IPS DF 19.7 (cell line): Measurements from ENCODE around the gene PDCD1.

ENCODE experiments used
- DNase-seq: peaks from one replicate; pipeline ENCODE4 v3.0.0-alpha.2; 2013; ENCODE audit warnings: low read depth, low spot score

The PDCD1 gene

DNA sequence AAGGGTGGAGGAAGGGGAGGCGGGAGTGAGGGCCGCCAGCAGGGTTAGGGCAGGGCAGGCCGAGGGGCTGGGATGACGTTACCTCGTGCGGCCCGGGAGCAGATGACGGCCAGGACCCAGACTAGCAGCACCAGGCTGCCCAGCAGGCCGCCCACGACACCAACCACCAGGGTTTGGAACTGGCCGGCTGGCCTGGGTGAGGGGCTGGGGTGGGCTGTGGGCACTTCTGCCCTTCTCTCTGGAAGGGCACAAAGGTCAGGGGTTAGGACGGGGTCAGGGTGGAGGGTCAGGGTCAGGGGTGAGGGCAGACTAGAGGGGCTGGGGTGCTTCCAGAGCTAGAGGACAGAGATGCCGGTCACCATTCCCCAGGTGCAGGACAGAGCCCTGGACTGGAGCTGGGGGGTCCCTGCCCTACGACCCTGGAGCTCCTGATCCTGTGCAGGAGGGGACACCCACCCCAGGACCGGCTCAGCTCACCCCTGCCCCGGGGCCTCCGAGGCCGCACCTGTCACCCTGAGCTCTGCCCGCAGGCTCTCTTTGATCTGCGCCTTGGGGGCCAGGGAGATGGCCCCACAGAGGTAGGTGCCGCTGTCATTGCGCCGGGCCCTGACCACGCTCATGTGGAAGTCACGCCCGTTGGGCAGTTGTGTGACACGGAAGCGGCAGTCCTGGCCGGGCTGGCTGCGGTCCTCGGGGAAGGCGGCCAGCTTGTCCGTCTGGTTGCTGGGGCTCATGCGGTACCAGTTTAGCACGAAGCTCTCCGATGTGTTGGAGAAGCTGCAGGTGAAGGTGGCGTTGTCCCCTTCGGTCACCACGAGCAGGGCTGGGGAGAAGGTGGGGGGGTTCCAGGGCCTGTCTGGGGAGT lies 6.3 kb downstream of the PDCD1 start:
- no peak for DNase-seq

DNA sequence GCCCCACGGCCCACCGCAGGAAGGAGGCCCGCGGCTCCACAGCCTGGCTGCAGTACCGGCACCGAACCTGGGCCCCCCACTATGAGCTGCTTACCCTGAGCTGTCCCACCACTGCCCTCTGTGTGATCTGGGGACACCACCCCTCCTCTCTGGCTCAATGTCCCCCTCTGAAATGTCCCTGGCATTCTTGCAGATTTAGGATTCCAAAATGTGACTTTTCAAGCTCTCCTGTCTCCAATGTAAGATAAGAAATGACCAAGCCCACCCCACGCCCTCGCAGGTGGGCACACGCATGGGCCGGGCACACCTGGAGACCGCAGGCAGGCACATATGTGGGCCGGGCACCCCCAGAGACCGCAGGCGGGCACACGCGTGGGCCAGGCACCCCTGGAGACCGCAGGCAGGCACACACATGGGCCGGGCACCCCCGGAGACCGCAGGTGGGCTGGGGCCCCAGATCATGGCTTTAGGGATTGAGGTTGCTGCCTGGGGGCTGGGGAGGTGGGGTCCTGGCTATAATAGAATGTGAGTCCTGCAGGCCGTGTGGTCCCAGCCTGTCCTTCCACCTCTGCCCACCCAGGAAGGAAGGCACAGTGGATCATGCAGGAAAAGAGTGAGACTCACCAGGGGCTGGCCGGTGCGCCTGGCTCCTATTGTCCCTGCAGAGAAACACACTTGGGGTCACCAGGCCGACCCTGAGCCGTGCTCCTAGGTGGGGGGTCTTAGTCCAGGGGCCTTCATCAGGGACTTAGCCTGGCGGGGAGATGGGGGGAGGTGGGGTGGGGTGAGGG lies 7.2 kb downstream of the PDCD1 start:
- DNase-seq, result no peak

DNA sequence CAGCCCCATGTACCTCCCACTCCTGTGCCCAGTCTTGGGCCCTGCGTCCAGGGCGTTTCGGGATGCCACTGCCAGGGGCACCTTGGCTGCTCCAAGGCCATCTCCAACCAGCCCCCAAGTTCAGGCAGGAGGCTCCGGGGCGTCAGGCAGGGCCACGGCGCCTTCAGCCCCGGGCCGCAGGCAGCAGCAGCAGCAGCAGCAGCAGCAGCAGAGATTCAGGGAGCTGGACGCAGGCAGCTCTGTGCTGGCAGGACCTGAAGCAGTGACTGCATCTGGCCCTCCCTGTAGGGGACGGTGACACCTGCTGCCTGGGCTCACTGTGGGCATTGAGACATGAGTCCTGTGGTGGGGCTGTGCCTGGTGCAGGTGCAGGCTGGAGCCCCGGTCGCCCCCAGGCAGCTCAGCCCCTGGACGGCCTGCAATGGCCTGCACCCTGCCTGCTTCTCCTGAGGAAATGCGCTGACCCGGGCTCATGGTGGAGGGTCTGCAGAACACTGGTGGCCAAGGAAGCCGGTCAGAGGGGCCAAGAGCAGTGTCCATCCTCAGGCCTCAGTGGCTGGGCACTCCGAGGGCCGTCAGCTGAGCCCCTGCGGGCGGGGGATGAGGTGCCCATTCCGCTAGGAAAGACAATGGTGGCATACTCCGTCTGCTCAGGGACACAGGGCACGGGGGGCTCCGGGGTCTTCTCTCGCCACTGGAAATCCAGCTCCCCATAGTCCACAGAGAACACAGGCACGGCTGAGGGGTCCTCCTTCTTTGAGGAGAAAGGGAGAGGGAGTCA lies 8.0 kb downstream of the PDCD1 start:
- no peak for DNase-seq

DNA sequence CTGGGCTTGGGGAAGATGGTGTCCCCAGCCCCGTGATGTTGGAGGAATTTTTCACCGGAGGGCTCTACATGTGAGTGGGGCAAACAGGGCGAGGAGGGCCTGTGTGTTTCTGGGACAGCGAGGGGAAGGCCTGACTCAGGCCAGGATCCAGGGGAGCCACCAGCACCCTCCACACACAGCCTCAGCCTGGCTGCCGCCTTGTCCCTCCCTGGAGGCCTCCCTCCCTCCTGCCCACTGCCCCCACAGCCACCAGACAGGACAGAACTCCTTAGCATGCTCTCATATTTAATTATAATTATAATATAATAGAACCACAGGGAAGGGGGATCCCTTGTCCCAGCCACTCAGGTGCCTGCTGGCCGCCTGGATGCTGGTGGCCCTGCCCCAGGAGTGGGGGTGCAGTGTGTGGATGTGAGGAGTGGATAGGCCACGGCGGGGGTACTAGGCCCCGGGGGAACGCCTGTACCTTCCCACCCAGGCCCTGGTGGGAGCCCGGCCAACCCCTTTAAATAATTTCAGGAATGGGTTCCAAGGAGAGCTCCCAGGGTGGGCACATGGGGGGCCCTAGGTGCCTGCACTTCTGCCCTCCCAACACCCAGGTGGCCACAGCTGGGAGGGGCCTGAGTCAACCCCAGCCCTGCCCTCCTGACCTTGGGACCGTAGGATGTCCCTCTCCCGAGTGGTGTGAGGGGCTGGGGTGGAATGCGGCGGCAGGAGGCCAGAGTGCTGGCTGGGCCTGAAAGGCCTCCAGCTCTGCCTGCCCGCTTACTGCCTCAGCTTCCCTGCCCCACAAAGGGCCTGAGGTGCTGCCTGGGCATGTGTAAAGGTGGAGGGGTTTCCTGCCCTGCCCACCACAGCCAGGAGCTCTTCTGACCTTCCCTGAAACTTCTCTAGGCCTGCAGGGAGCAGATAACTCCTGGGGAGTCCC lies 8.8 kb downstream of the PDCD1 start:
- no peak for DNase-seq

DNA sequence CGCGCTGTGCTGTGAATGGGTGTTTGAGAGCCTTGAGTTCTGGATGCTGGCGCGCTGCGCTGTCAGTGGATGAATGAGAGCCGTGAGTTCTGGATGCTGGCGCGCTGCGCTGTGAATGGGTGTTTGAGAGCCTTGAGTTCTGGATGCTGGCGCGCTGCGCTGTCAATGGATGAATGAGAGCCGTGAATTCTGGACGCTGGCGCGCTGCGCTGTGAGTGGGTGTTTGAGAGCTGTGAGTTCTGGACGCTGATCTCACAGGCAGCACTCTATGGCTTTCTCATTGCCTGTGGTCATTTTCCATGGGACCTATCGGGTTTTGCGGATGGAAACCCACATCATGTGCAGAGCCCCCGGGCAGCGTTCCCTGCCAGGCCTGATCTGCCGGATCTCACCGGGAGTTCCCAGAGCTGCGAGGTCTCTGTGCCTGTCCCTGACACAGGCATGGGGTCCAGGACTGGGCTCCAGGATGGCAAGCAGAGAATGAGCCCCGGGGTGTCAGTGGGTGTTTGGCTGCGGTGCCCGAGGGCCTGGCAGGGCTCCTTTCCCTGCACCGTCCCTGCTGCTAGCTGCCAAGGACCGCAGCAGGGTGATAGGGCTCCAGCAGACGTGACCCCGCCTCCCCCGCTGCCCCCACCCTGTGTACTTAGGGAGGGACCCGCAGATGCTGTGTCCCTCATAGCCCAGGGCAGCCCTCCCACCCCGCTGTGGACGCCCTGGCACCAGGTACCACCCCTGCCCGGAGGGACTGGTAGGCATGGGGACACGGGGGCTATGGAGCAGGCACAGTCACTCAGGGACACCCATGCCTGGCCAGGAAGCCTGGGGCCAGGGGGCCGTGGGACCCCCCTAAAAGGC lies 9.7 kb downstream of the PDCD1 start:
- DNase-seq, result no peak

DNA sequence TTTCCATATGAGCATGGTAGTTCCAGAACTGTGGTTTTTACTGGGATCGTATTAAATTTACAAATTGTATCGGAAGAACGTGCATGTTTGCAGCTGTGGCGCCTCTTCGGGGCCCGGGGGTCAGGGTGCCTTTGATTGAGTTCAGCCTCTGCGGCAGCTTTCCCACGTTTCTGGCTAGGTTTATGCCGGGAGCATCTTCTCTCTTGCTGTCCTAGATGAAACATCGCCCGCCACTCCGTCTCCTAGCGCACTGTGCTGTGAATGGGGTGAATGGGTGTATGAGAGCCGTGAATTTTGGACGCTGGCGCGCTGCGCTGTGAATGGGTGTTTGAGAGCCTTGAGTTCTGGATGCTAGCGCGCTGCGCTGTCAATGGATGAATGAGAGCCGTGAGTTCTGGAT lies 12.3 kb downstream of the PDCD1 start:
- no peak for DNase-seq

DNA sequence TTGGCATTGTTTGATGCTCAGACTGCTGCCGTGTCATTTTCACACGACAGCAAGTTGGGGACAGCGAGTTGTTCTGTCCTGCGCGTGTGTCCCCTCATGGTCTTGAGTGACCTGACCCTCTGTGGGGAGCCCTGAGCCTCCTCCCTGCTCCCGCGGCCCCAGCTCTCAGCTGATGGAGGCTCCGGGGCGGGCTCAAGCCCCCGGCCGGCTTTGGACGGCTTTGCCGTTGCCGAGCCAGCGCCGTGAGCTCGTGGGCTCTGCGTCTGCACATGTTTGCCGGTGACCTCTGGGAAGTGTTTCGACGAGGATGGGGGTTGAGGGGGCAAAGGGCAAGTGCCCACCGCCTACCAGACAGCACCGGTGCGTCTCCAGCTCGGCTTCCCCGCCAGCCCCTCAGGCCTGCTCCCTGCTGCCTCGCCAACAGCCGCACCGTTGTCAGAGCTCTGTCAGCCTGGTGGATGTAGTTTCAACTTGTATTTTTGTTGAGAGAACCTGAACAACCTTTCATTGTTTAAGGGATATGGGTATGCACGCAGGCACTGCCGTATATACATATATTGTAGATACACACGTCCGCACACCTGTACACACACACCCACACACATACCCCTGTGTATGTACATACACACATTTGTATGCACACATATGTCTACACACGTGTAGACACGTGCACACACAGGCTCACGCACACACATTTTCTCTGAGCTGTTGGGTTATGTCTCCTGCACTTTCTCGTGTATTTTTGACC lies 13.7 kb downstream of the PDCD1 start:
- no peak for DNase-seq

DNA sequence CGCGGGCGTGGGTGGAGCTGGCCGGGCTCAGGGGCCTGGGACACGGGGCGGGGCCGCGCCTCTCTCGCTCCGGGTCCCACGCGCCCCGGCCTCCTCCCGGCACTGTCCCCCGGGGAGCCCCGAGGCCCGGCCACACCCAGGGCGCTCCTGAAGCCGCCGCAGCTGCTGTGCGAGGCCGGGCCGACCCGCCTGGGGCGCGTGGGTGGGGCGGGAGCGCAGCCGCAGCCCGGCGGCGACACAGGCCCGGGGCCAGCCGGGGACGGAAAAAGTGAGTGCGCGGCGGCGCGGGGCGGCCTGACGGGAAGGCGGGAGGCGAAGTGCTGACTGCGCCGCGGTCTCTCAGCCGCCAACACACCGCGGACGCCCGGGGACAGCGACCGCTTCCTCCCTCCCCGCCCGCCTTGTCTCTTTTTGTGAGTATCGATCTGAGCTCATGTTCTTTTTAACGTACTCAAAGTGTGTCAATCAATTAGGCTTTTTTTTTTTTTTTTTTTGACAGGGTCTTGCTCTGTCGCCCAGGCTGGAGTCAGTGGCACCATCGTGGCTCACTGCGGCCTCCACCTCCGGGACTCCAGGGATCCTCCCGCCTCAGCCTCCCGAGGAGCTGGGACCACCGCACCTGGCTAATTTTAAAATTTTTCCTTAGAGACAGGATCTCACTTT lies 14.5 kb downstream of the PDCD1 start:
- no peak for DNase-seq

DNA sequence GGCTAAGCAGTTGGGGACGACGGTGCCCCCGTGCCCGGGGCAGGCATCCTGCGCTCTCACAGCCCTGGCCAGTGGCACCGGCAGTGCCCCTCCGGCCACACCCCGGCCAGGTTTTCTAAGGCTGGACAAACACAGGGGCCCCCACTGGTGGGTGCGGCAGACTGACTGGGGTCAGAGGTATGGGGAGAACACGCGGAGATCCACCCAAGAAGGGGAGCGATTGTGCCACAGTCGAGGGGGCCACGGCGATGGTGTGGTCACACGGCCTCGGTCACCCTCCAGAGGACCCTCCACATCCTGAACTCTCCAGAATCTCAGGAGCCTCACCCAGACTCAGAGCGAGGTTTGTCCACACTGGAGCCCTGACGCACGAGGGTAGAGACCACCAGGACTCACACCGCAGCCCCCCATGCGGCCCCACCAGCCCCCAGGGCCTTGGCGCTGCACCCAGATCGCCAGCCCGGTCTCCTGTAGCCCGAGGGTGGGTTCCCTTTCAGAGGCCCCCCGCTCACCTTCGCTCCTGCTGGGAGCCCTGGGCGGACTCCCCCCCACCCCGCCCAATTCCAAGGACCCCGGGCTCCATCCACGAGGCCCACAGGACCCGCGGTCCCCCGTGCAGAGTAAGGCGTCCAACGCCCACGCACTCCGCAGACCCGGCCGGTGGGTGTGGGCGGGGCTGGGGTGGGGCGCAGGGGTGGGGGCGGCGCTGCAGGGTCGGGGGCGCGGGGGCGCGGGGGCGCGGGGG lies 15.2 kb downstream of the PDCD1 start:
- DNase-seq, result no peak

DNA sequence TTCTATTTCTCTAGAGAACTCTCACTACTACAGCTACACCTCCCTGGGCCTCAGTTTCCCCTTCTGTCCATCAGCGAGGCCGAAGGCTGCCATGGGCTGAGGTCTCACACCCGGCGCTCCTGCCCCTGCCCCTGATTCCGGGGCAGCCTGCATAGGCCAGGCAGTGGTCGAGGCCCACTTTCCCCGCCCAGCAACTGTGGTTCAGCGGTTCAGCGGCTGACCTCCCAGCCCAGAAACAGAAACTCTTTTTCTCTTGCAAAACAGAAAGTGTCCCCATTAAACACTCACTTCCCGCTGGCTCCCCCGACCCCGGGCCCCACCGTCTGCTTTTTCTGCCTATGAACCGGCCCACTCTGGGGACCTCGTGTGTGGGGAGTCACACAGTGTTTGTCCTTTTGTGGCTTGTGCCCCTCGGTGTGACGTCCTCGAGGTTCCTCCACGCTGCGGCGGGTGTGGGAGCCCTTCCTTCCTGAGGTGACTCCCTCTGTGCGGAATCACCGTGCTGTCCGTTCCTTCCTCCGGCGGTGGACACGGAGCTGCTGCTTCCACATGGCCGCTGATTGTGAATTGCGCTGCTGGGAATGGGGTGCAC lies 16.0 kb downstream of the PDCD1 start:
- DNase-seq, result no peak

DNA sequence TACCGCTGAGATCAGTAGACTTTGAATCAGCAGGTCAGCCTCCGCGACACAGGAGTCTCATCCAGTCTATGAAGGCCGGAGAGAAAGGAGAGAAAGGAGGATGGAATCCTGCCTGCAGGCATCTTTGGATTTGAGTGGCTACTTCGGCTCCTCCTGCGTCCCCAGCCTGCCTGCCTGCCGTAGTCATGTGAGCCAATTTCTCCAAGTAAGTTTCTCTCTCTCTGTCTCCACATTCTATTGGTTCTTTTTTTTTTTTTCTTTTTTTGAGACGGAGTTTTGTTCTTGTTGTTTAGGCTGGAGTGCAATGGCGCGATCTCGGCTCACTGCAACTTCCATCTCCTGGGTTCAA lies 16.7 kb downstream of the PDCD1 start:
- DNase-seq, result no peak

DNA sequence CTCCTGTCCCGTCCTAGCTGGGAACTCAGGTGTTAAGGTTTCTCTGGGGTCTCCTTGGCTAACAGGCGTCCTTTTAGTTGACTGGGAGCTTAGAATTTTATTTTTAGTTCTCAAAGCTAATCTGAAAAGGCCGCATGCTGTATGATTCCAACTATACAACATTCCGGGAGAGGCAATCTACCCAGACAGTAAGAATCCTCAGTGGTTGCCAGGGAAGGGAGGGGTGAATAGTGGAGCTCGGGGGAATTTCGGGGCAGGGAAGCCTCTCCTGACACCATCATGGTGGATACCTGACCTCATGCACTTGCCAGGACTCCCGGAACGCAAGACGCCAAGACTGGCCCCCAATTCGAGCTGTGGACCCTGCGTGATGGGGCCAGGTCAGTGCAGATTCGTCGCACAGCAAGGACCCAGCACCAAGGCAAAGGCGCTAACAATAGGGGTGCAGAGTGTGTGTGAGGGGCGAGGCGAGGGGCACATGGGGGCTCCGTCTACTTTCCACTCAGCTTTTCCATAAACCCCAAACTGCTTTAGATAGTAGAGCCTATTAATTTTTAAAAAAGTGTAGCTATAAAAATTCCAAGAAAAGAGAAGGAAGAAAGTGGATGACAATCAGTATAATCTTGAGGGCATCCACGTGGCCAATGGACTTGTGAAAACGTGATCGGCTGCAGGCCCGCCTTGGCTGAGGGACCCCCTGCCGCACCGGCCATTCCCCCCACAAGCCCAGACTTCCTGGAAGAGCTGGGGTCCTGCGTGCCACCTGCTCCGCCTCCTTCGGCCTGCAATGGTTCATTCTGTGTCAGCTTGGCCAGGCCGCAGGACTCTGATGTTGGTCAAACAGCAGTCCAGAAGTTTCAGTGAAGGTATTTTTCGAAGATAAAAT lies 17.3 kb downstream of the PDCD1 start:
- no peak for DNase-seq

DNA sequence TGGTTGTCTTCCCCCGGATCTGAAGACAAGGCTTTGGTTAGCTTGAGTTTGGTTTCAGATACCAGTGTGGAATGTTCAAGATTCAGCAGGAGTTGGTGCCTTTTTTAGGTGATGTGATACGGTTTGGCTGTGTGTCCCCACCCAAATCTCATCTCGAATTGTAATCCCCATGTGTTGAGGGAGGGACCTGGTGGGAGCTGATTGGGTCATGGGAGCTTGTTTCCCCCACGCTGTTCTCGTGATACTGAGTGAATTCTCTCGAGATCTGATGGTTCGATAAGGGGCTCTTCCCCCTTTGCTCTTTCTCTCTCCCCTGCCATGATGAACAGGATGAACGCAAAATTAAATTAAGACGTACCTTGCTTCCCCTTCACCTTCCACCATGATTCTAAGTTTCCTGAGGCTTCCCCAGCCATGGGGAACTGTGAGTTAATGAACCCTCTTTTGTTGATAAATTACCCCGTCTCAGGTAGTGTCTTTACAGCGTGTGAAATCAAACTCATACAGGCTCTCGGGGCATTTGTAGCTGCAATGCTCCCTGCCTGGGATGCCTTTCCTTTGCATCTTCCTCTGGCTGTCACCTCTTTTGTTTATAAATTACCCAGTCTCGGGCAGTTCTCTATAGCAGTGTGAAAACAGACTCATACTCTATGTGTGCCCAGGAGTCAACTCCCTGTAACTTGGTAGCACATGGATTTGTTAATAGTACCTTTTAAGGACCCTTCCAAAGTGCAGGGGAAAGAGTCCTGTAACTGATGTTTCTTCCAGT lies 21.3 kb downstream of the PDCD1 start:
- no peak for DNase-seq

DNA sequence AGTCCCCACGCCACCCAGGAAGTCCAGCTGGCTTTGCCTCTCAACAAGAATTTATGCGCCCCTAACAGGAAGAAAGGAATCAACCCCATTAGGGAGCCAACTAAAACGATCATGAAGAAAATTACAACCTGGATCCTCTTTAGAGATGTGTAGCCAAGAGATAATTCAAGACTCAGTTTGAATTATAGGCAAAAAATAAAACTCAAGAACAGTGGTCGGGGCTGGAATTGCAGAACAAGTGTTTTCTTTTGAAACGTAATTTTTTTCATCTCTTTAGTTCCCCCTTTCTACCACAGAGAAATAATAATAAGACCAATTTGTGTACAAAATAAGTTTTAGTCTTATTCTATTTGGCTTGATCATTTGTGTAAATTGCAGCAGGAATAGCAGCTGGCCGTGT lies 22.4 kb downstream of the PDCD1 start:
- DNase-seq, result no peak

DNA sequence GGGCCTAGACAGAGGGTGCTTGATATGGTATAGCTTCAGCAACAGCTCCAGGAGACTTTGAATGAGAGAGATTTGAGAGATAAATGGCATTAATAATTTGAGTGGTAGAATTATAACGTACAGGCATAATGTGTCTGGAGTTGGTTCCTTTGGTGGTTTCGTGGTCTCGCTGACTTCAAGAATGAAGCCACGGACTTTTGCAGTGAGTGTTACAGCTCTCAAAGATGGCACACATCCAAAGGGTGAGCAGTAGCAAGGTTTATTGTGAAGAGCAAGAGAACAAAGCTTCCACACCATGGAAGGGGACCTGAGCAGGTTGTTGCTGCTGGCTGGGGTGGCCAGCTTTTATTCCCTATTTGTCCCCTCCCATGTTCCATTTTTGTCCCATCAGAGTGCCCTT lies 23.1 kb downstream of the PDCD1 start:
- no peak for DNase-seq

DNA sequence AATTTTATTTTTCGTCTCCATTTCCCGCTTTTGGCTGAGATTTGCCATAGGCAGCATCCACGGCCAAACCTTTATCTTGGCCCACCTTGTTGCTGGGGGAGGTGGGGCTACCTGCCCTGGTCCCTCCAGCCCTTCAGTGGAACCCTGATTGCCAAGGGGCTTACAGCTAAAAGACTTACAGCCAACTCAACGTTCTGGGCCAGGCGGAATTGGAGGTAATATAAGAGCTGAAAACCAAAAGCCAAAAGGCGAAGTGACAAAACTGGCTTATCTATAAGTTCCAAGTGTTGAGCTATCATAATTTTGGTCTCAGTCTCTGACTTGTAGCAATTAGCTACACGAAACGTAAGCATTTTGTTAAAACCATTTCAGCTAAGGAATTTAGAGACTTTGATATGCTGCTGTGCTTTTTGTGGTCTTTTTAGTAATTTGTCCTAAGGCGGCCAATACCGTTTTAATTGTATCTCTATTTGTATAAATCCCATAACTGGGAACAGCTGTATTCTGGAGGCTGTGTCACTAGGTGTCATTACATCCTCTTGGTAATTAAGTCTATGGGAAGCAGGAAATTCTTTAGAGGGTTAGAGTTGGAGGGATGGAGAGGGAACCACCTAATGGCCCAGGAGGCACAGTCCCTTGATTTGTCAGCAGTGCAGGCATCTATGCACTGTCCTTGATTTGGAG lies 24.0 kb downstream of the PDCD1 start:
- no peak for DNase-seq
